Upper lobe of left lung (tissue), 4 donors: ENCODE data around the gene ZDHHC9.
"Not testable (repeated sequence)": the region's sequence is repeated elsewhere in the genome, so short reads cannot be mapped to it uniquely, and the experiment has no call there.

ENCODE experiments used
- CTCF ChIP-seq, 6 experiments: fragments of 450-650 bp in 4 of 6; fragments of 200-600 bp in 2 of 6; sonication (generic) in 2 of 6; IDR thresholded peaks; one replicate each; pipeline ENCODE4 v1.5.1; 2016 to 2019; ENCODE audit warnings: antibody characterized with exemption in 6 of 6
- EP300 ChIP-seq, 4 donors: sonication (generic); formaldehyde crosslinking; IDR thresholded peaks; one replicate each; pipeline ENCODE4 v1.5.1; 2017; ENCODE audit warnings: antibody characterized with exemption in 4 of 4, control low read depth in 2 of 4
- POLR2A ChIP-seq, 4 donors: fragments of 450-650 bp; IDR thresholded peaks; one replicate each; pipeline ENCODE4 v1.5.1; 2016 to 2017; ENCODE audit warnings: antibody characterized with exemption in 4 of 4, mild to moderate bottlenecking in 2 of 4

GRCh38 chrX:129851825-129852224 lies 8.1 kb upstream of the ZDHHC9 start:
- TF ChIP-seq CTCF, POLR2A, EP300 (IDR thresholded peaks at IDR 0.05): not testable (repeated sequence)
